Measurements from ENCODE around the gene PTPRQ. TPM values are rescaled to one million over a fixed set of nuclear protein-coding genes. Genes with fewer than 3 reads are reported as not detected.

PTPRQ gene
- total RNA-seq, 1 experiment from 2014 or later: not detected

- no peak for ATAC-seq
- Mint-ChIP-seq H3K4me3 (no peak overlapping the region), H3K9me3 (peaks cover 5% of the 10 kb centered on the region), H3K4me1 (no peaks in the 10 kb centered on the region), H3K27ac (no peak overlapping the region), H3K27me3 (ENCODE audit: low read depth) (no peaks in the 10 kb centered on the region), H3K36me3 (no peaks in the 10 kb centered on the region)
- no peak for DNase-seq (ENCODE audit: low spot score)
- TF ChIP-seq SMAD3 (CRISPR knock-in tag; IDR thresholded peaks at IDR 0.05; ENCODE audit: borderline replicate concordance): no peak
- no peak for TF ChIP-seq NR2C2 (CRISPR knock-in tag; IDR thresholded peaks at IDR 0.05)
- no peak for TF ChIP-seq ATF6 (CRISPR knock-in tag; IDR thresholded peaks at IDR 0.05)
- TF ChIP-seq FOXP1 (CRISPR knock-in tag; IDR thresholded peaks at IDR 0.05; ENCODE audit: borderline replicate concordance): no peak
- no peak for TF ChIP-seq CBFB (CRISPR knock-in tag; IDR thresholded peaks at IDR 0.05; ENCODE audit: low read depth)
- TF ChIP-seq NFATC4 (CRISPR knock-in tag; IDR thresholded peaks at IDR 0.05): no peak
- TF ChIP-seq JAZF1 (CRISPR knock-in tag; IDR thresholded peaks at IDR 0.05): no peak
- TF ChIP-seq ARID4B (CRISPR knock-in tag; IDR thresholded peaks at IDR 0.05; ENCODE audit: borderline replicate concordance): no peak
- TF ChIP-seq E2F4 (CRISPR knock-in tag; IDR thresholded peaks at IDR 0.05; ENCODE audit: borderline replicate concordance, low read depth): no peak
- no peak for TF ChIP-seq ZNF281 (CRISPR knock-in tag; IDR thresholded peaks at IDR 0.05)
- TF ChIP-seq ZNF138 (CRISPR knock-in tag; conservative IDR thresholded peaks at IDR 0.05): no peak
- no peak for TF ChIP-seq E2F5 (CRISPR knock-in tag; IDR thresholded peaks at IDR 0.05)
- no peak for TF ChIP-seq CDX4 (CRISPR knock-in tag; IDR thresholded peaks at IDR 0.05; ENCODE audit: borderline replicate concordance)
- TF ChIP-seq GRHL2 (CRISPR knock-in tag; IDR thresholded peaks at IDR 0.05; ENCODE audit: insufficient replicate concordance, severe bottlenecking): no peak
- TF ChIP-seq ZNF396 (CRISPR knock-in tag; IDR thresholded peaks at IDR 0.05; ENCODE audit: borderline replicate concordance): no peak
- no peak for TF ChIP-seq USF2 (CRISPR knock-in tag; IDR thresholded peaks at IDR 0.05)
- TF ChIP-seq TEAD4 (CRISPR knock-in tag; IDR thresholded peaks at IDR 0.05): no peak
- no peak for TF ChIP-seq ELF4 (CRISPR knock-in tag; IDR thresholded peaks at IDR 0.05; ENCODE audit: low read depth)
- no peak for TF ChIP-seq ATF2 (CRISPR knock-in tag; IDR thresholded peaks at IDR 0.05; ENCODE audit: borderline replicate concordance, low read depth)
- TF ChIP-seq ESRRA (CRISPR knock-in tag; IDR thresholded peaks at IDR 0.05; ENCODE audit: borderline replicate concordance): no peak
- ChIA-PET POLR2A (no interaction called here), CTCF (interaction anchor here (0.5 kb wide), 1 partner anchor 702 kb away, joined by 3 read pairs; no protein-coding TSS in a partner anchor)
These were observed 2.1 kb upstream of the PTPRQ start for GRCh38 chr12:80441921-80442320.
